HL-60 (cell line): ENCODE measurements around the gene LBX2.

Experiments used
- CTCF ChIP-seq: IDR thresholded peaks from one replicate; pipeline ENCODE4 v1.5.1; 2011; ENCODE audit warnings: low read length, control low read depth, inconsistent platforms; ENCODE audit not compliant: insufficient read depth
- SPI1 ChIP-seq: IDR thresholded peaks from 2 replicates; pipeline ENCODE4 v1.6.1; 2012; ENCODE audit warnings: low read depth, mild to moderate bottlenecking, borderline replicate concordance

DNA sequence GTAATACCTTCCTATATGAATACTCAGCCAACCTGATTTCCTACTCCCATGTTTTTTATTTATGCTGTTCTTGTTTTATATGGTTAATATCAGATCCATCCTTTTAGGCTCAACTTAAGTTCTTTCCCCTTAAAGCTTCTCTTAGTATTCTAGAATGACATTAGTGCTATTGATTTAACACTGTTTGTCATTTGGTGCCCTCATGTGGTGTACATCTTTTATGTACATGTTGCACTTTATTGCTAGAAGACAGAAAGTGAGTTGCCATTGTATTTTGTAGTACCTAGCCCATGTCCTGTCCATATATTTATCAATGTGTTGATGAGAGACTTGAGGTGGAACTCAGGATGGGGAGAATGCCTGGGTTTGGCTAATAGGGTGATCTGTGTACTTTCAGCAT, 32.8 kb upstream of the LBX2 start:
- TF ChIP-seq CTCF (peak; percentile 31), SPI1 (no peak)
